Heart right ventricle (tissue), 16 donors: ENCODE data around the gene SHB. TPM values are rescaled to one million over a fixed set of nuclear protein-coding genes. Genes with fewer than 3 reads are reported as not detected.

ENCODE experiments used
- ATAC-seq, 8 donors: fragments of 200-7000 bp; cut with Tn5 transposase; one replicate each; pipeline ENCODE4 v1.9.1; 2020; ENCODE audit warnings: mild to moderate bottlenecking in 8 of 8, moderate library complexity in 8 of 8, moderate number of reproducible peaks in 1 of 8
- DNase-seq, 2 donors: peaks; one replicate each; pipeline ENCODE4 v3.0.0-alpha.2; 2020
- H3K27ac ChIP-seq, 10 donors: fragments of 200-600 bp; sonication (generic) in 2 of 10; one replicate each; pipeline versions ENCODE4 v1.5.0 to v1.8.0; 2020 to 2022; ENCODE audit warnings: mild to moderate bottlenecking in 3 of 10
- H3K27me3 ChIP-seq, 7 donors: fragments of 200-600 bp; one replicate each; pipeline ENCODE4 v1.8.0; 2021 to 2022; ENCODE audit warnings: mild to moderate bottlenecking in 2 of 7
- H3K36me3 ChIP-seq, 9 donors: fragments of 200-600 bp; sonication (generic) in 1 of 9; one replicate each; pipeline versions ENCODE4 v1.5.0 to v1.8.0; 2020 to 2022; ENCODE audit warnings: mild to moderate bottlenecking in 2 of 9
- H3K4me1 ChIP-seq, 9 donors: fragments of 200-600 bp; sonication (generic) in 1 of 9; one replicate each; pipeline versions ENCODE4 v1.5.0 to v1.8.0; 2020 to 2022; ENCODE audit warnings: mild to moderate bottlenecking in 4 of 9
- H3K4me3 ChIP-seq, 10 donors: fragments of 200-600 bp; sonication (generic) in 2 of 10; one replicate each; pipeline versions ENCODE4 v1.5.0 to v1.8.0; 2020 to 2022; ENCODE audit warnings: mild to moderate bottlenecking in 7 of 10, moderate library complexity in 2 of 10
- H3K9me3 ChIP-seq, 11 donors: fragments of 200-600 bp in 10 of 11; sonication (generic) in 2 of 11; one replicate each; pipeline versions ENCODE4 v1.5.0 to v1.8.0; 2013 to 2022; ENCODE audit warnings: mild to moderate bottlenecking in 2 of 11, control low read depth in 1 of 11, moderate library complexity in 1 of 11
- CTCF ChIP-seq, 9 donors: fragments of 200-600 bp; sonication (generic) in 2 of 9; IDR thresholded peaks; one replicate each; pipeline versions ENCODE4 v1.5.0 to v1.8.0; 2021 to 2022; ENCODE audit warnings: antibody characterized with exemption in 9 of 9, mild to moderate bottlenecking in 5 of 9, moderate library complexity in 1 of 9
- WGBS, 2 donors: extraction: QIAGEN DNeasy Blood & Tissue Kit; methylation state at CpG; one replicate each; pipeline ENCODE4 v1.1.7; 2013; ENCODE audit warnings: inconsistent platforms in 1 of 2; 5-methylcytosine and 5-hydroxymethylcytosine counted together
- intact Hi-C, 10 donors: fragments of 100-400 bp; cut with DNase I; formaldehyde crosslinking; loops; one replicate each; pipeline versions ENCODE4 v1.11.1 to v1.14.2; 2022
- polyA plus RNA-seq, 2 donors: library from polyadenylated mRNA; stranded (reverse); fragments of 200-250 nt; gene quantifications; one replicate each; pipeline ENCODE4 v1.2.3, GENCODE V29; 2013
- total RNA-seq, 10 donors: library from RNA; stranded (reverse); fragmentation: NEBNext Ultra II Directional in 3 of 10; extraction: Animal tissue kit (Norgen Biotek cat#: 25700) in 3 of 10; gene quantifications; one replicate each; pipeline versions ENCODE4 v1.2.1 to v1.2.4, GENCODE V29; 2021 to 2023
- donor health status: Arrhythmogenic right ventricular cardiomyopathy.
- donor health status: ischemic (EF 13 %, LVEDD 7.1; RV severe dilation, severe dysfunction).
- donor health status: healthy with polysubstance abuse.
- donor health status: DM: no; HTN: yes; CAD: no.
- donor health status: DM: no; HTN: no; CAD: no.
- donor health status: ischemic (EF 25% LVEDD 6.9; RV normal size, moderate dysfunction).
- donor health status: ischemic (EF 25% LVEDD 5.7; RV mildly dilated, moderate dysfunction).
- donor health status: healthy.
- donor health status: DM: yes; HTN: yes; CAD: no.
- donor health status: Ischemic cardiomyopathy.
- donor health status: ischemic (EF 35%, LVEDD 5.7; RV mildly dilated, moderate dysfunction).
- donor health status: nonischemic (EF 11% LVEDD 7.7; RV severe dilation, severe dysfunction).
- donor health status: DM: yes; HTN: yes; CAD: no.
- donor health status: PGD.
- donor health status: ischemic (EF 29% LVEDD 5.4; RV normal size, mild dysfunction).
- donor health status: nonischemic (EF 23%, LVEDD 6.1; RV moderate dilation, normal function).

SHB gene
- total and polyA plus RNA-seq, 12 donors: 5.7 to 26.6 (median 18.0) TPM

GRCh38 chr9:37925786-37926736 lies 143.0 kb downstream of the SHB start:
- Histone ChIP-seq H3K36me3 (no peaks in the 10 kb centered on the region), H3K27ac (no peak overlapping the region), H3K9me3 (peaks cover 0 to 7% (median 0%) of the 10 kb centered on the region in 11 donors), H3K27me3 (no peaks in the 10 kb centered on the region), H3K4me1 (peaks cover 7 to 62% (median 42%) of the 10 kb centered on the region in 9 donors), H3K4me3 (no peak overlapping the region)
- WGBS, 2 donors: 92 to 93% methylated on average over 15 of the region's 15 CpGs
- no peak for ATAC-seq
- intact Hi-C loops: loop anchor here in 3 of 10 donors (5.0 to 10.0 kb wide), 3 partner anchors 56 to 139 kb away; partner anchors contain the start of gene SHB (in 1 of the 3)
- no peak for TF ChIP-seq CTCF (IDR thresholded peaks at IDR 0.05)
- DNase-seq: no peak

GRCh38 chr9:37925006-37925405 lies 144.0 kb downstream of the SHB start:
- intact Hi-C loops: loop anchor here in 3 of 10 donors (5.0 to 10.0 kb wide), 3 partner anchors 57 to 140 kb away; partner anchors contain the start of gene SHB (in 1 of the 3)
- ATAC-seq (no peak), DNase-seq (no peak)
- Histone ChIP-seq H3K27me3 (no peaks in the 10 kb centered on the region), H3K27ac (no peak overlapping the region), H3K4me3 (no peak overlapping the region), H3K4me1 (peaks cover 7 to 68% (median 39%) of the 10 kb centered on the region in 9 donors), H3K36me3 (no peaks in the 10 kb centered on the region), H3K9me3 (no peaks in the 10 kb centered on the region)
- TF ChIP-seq CTCF (IDR thresholded peaks at IDR 0.05): no peak
- WGBS, 2 donors: 86 to 88% methylated on average over 6 of the region's 6 CpGs

GRCh38 chr9:37924538-37924937 lies 144.5 kb downstream of the SHB start:
- Histone ChIP-seq H3K27ac (no peak overlapping the region), H3K9me3 (no peaks in the 10 kb centered on the region), H3K4me3 (no peak overlapping the region), H3K4me1 (peaks cover 7 to 65% (median 35%) of the 10 kb centered on the region in 9 donors), H3K27me3 (no peaks in the 10 kb centered on the region), H3K36me3 (peaks cover 0 to 2% (median 0%) of the 10 kb centered on the region in 9 donors)
- DNase-seq: no peak
- intact Hi-C loops: loop anchor here in 2 of 10 donors (10.0 kb wide), 2 partner anchors 90 to 140 kb away; partner anchors contain the start of gene SHB (in 1 of the 2)
- no peak for ATAC-seq
- no peak for TF ChIP-seq CTCF (IDR thresholded peaks at IDR 0.05)

- Histone ChIP-seq H3K4me1 (peaks cover 7 to 59% (median 29%) of the 10 kb centered on the region in 9 donors), H3K27me3 (no peaks in the 10 kb centered on the region), H3K27ac (no peak overlapping the region), H3K9me3 (no peaks in the 10 kb centered on the region), H3K4me3 (no peak overlapping the region), H3K36me3 (peaks cover 0 to 8% (median 0%) of the 10 kb centered on the region in 9 donors)
- 95 to 96% methylated on average over 25 of the region's 25 CpGs for WGBS, 2 donors
- DNase-seq: no peak
- intact Hi-C loops: loop anchor here in 2 of 10 donors (10.0 kb wide), 2 partner anchors 91 to 141 kb away; partner anchors contain the start of gene SHB (in 1 of the 2)
- ATAC-seq: no peak
- TF ChIP-seq CTCF (IDR thresholded peaks at IDR 0.05): no peak
These were observed 145.1 kb downstream of the SHB start for GRCh38 chr9:37923796-37924427.
